CD4-positive, CD25-positive, alpha-beta regulatory T cell (primary cell): ENCODE measurements around the gene MXI1. TPM values are rescaled to one million over a fixed set of nuclear protein-coding genes. Genes with fewer than 3 reads are reported as not detected.

Source experiments
- ATAC-seq, 2 donors: fragments of 150-1000 bp; cut with Tn5 transposase; one replicate each; pipeline ENCODE4 v1.10.0; 2021; ENCODE audit warnings: low read depth in 2 of 2, moderate number of reproducible peaks in 2 of 2, moderate library complexity in 1 of 2
- DNase-seq, 3 donors: peaks; one replicate each; pipeline versions ENCODE4 v3.0.0 to v3.0.0-alpha.2; 2012 to 2022; ENCODE audit warnings: mixed read lengths in 1 of 3
- H3K27ac ChIP-seq: one replicate; pipeline ENCODE4 v1.7.0; 2013; ENCODE audit warnings: mild to moderate bottlenecking, low read length; ENCODE audit not compliant: insufficient read depth, poor library complexity, severe bottlenecking
- H3K27me3 ChIP-seq: one replicate; pipeline ENCODE4 v1.7.0; 2013; ENCODE audit warnings: low read length; ENCODE audit not compliant: control insufficient read depth, insufficient read depth
- H3K36me3 ChIP-seq: one replicate; pipeline ENCODE4 v1.7.0; 2013; ENCODE audit warnings: mild to moderate bottlenecking, low read length, moderate library complexity; ENCODE audit not compliant: control insufficient read depth, insufficient read depth
- H3K4me1 ChIP-seq: 2 replicates; pipeline ENCODE4 v1.7.0; 2013; ENCODE audit warnings: mild to moderate bottlenecking, low read length; ENCODE audit not compliant: insufficient read depth, control insufficient read depth, poor library complexity, severe bottlenecking
- H3K4me3 ChIP-seq: one replicate; pipeline ENCODE4 v1.7.0; 2013; ENCODE audit warnings: low read depth, mild to moderate bottlenecking, low read length, moderate library complexity
- H3K9me3 ChIP-seq, 2 experiments: 1 replicate in 1 of 2; 2 replicates in 1 of 2; pipeline ENCODE4 v1.7.0; 2013; ENCODE audit warnings: low read length in 2 of 2, mild to moderate bottlenecking in 1 of 2, moderate library complexity in 1 of 2; ENCODE audit not compliant: control insufficient read depth in 2 of 2
- H3K27ac Mint-ChIP-seq, 3 donors: one replicate each; pipeline ENCODE4 v1.8.0; 2020 to 2022; ENCODE audit warnings: mild to moderate bottlenecking in 3 of 3, mixed read lengths in 3 of 3, moderate library complexity in 2 of 3
- H3K27me3 Mint-ChIP-seq: one replicate; pipeline ENCODE4 v1.8.0; 2022; ENCODE audit warnings: mild to moderate bottlenecking, mixed read lengths
- H3K36me3 Mint-ChIP-seq: one replicate; pipeline ENCODE4 v1.8.0; 2020; ENCODE audit warnings: mixed read lengths
- H3K4me1 Mint-ChIP-seq, 4 donors: one replicate each; pipeline ENCODE4 v1.8.0; 2020 to 2022; ENCODE audit warnings: mixed read lengths in 4 of 4, mild to moderate bottlenecking in 1 of 4
- H3K4me3 Mint-ChIP-seq, 4 donors: one replicate each; pipeline ENCODE4 v1.8.0; 2020 to 2022; ENCODE audit warnings: mild to moderate bottlenecking in 4 of 4, mixed read lengths in 4 of 4, moderate library complexity in 3 of 4
- H3K9me3 Mint-ChIP-seq, 7 donors: one replicate each; pipeline ENCODE4 v1.8.0; 2020 to 2022; ENCODE audit warnings: mixed read lengths in 7 of 7, mild to moderate bottlenecking in 3 of 7, moderate library complexity in 2 of 7
- polyA plus RNA-seq, 4 donors: library from polyadenylated mRNA; unstranded; fragments of 300-500 nt; fragmentation: Illumina TruSeq; gene quantifications; one replicate each; pipeline ENCODE4 v1.2.3, GENCODE V29; 2021
- total RNA-seq: library from RNA; stranded (reverse); gene quantifications from one replicate; pipeline ENCODE4 v1.2.3, GENCODE V29; 2022

Gene MXI1
- total and polyA plus RNA-seq, 5 donors from 2014 or later = 34.2 to 56.8 (median 42.9) TPM

- Histone ChIP-seq H3K36me3 (no peaks in the 10 kb centered on the region), H3K4me1 (peaks cover 14% of the 10 kb centered on the region), H3K4me3 (no peak overlapping the region), H3K27ac (no peak overlapping the region), H3K27me3 (no peaks in the 10 kb centered on the region), H3K9me3 (no peaks in the 10 kb centered on the region)
- H3K9me3 Mint-ChIP-seq = no peaks in the 10 kb centered on the region
- ATAC-seq = no peak
- H3K4me1 Mint-ChIP-seq = peaks cover 27 to 59% (median 31%) of the 10 kb centered on the region in 4 donors
- H3K27ac Mint-ChIP-seq = peak overlapping the region in 1 of 3 donors; percentile 62
- H3K4me3 Mint-ChIP-seq = no peak overlapping the region
- DNase-seq = no peak
- no peaks in the 10 kb centered on the region for H3K27me3 Mint-ChIP-seq
- H3K36me3 Mint-ChIP-seq = peaks cover 4% of the 10 kb centered on the region
Measured at GRCh38 chr10:110274072-110274627, 66.7 kb downstream of the MXI1 start.

GRCh38 chr10:110274647-110275046 lies 67.2 kb downstream of the MXI1 start:
- Histone ChIP-seq H3K4me3 (no peak overlapping the region), H3K4me1 (peaks cover 12% of the 10 kb centered on the region), H3K27me3 (no peaks in the 10 kb centered on the region), H3K27ac (no peak overlapping the region), H3K9me3 (no peaks in the 10 kb centered on the region), H3K36me3 (peaks cover under 1% of the 10 kb centered on the region)
- Mint-ChIP-seq H3K9me3 (no peaks in the 10 kb centered on the region), H3K4me1 (peaks cover 26 to 57% (median 29%) of the 10 kb centered on the region in 4 donors), H3K27ac (peak overlapping the region in 2 of 3 donors; percentile 27 to 39), H3K36me3 (peaks cover 4% of the 10 kb centered on the region), H3K4me3 (no peak overlapping the region), H3K27me3 (no peaks in the 10 kb centered on the region)
- ATAC-seq (no peak), DNase-seq (no peak)

- Mint-ChIP-seq H3K9me3 (no peaks in the 10 kb centered on the region), H3K4me3 (no peak overlapping the region), H3K4me1 (peaks cover 24 to 52% (median 27%) of the 10 kb centered on the region in 4 donors), H3K27ac (peak overlapping the region in 2 of 3 donors; percentile 18 to 27), H3K27me3 (no peaks in the 10 kb centered on the region), H3K36me3 (peaks cover 4% of the 10 kb centered on the region)
- no peak for ATAC-seq
- no peaks in the 10 kb centered on the region for H3K9me3 ChIP-seq
- DNase-seq = no peak
- H3K27me3 ChIP-seq = no peaks in the 10 kb centered on the region
- H3K4me1 ChIP-seq = peaks cover 9% of the 10 kb centered on the region
- H3K27ac ChIP-seq = no peak overlapping the region
- no peak overlapping the region for H3K4me3 ChIP-seq
- H3K36me3 ChIP-seq = peaks cover 4% of the 10 kb centered on the region
Measured at GRCh38 chr10:110275128-110275729, 67.8 kb downstream of the MXI1 start.

- Mint-ChIP-seq H3K36me3 (peaks cover 7% of the 10 kb centered on the region), H3K9me3 (no peaks in the 10 kb centered on the region), H3K27ac (no peak overlapping the region), H3K27me3 (no peaks in the 10 kb centered on the region), H3K4me1 (peaks cover 22 to 49% (median 27%) of the 10 kb centered on the region in 4 donors), H3K4me3 (peak overlapping the region in 1 of 4 donors; percentile 43)
- Histone ChIP-seq H3K9me3 (no peaks in the 10 kb centered on the region), H3K36me3 (peaks cover 5% of the 10 kb centered on the region), H3K4me1 (peaks cover 11% of the 10 kb centered on the region), H3K27me3 (no peaks in the 10 kb centered on the region), H3K4me3 (no peak overlapping the region), H3K27ac (no peak overlapping the region)
- DNase-seq (no peak), ATAC-seq (no peak)
Measured at GRCh38 chr10:110276603-110277002, 69.2 kb downstream of the MXI1 start.

- Mint-ChIP-seq H3K27ac (no peak overlapping the region), H3K36me3 (peaks cover 7% of the 10 kb centered on the region), H3K4me3 (no peak overlapping the region), H3K9me3 (no peaks in the 10 kb centered on the region), H3K4me1 (peaks cover 17 to 50% (median 31%) of the 10 kb centered on the region in 4 donors), H3K27me3 (no peaks in the 10 kb centered on the region)
- peaks cover 13% of the 10 kb centered on the region for H3K4me1 ChIP-seq
- H3K36me3 ChIP-seq = peaks cover 11% of the 10 kb centered on the region
- DNase-seq (no peak), ATAC-seq (no peak)
- no peak overlapping the region for H3K4me3 ChIP-seq
- no peak overlapping the region for H3K27ac ChIP-seq
- H3K27me3 ChIP-seq = no peaks in the 10 kb centered on the region
- H3K9me3 ChIP-seq = no peaks in the 10 kb centered on the region
Measured at GRCh38 chr10:110277591-110277990, 70.2 kb downstream of the MXI1 start.

- no peak for ATAC-seq
- Mint-ChIP-seq H3K4me3 (no peak overlapping the region), H3K27me3 (no peaks in the 10 kb centered on the region), H3K36me3 (peaks cover 7% of the 10 kb centered on the region), H3K4me1 (peaks cover 14 to 40% (median 25%) of the 10 kb centered on the region in 4 donors), H3K9me3 (no peaks in the 10 kb centered on the region), H3K27ac (peak overlapping the region in 2 of 3 donors; percentile 12 to 49)
- peaks cover 11% of the 10 kb centered on the region for H3K36me3 ChIP-seq
- H3K4me3 ChIP-seq = no peak overlapping the region
- no peak for DNase-seq
- no peaks in the 10 kb centered on the region for H3K9me3 ChIP-seq
- H3K4me1 ChIP-seq = peaks cover 11% of the 10 kb centered on the region
- H3K27ac ChIP-seq = no peak overlapping the region
- no peaks in the 10 kb centered on the region for H3K27me3 ChIP-seq
Measured at GRCh38 chr10:110278562-110279406, 71.4 kb downstream of the MXI1 start.

- Mint-ChIP-seq H3K27me3 (no peaks in the 10 kb centered on the region), H3K27ac (peak overlapping the region in 1 of 3 donors; percentile 12), H3K4me1 (peaks cover 6 to 33% (median 24%) of the 10 kb centered on the region in 4 donors), H3K36me3 (peaks cover 7% of the 10 kb centered on the region), H3K4me3 (no peak overlapping the region), H3K9me3 (no peaks in the 10 kb centered on the region)
- Histone ChIP-seq H3K4me3 (no peak overlapping the region), H3K27ac (no peak overlapping the region), H3K4me1 (peaks cover 8% of the 10 kb centered on the region), H3K36me3 (peaks cover 13% of the 10 kb centered on the region), H3K27me3 (no peaks in the 10 kb centered on the region), H3K9me3 (no peaks in the 10 kb centered on the region)
- no peak for ATAC-seq
- peak; percentile 34 to 68 (median 58) for DNase-seq
Measured at GRCh38 chr10:110279407-110279986, 72.1 kb downstream of the MXI1 start.
